GM23248 (cell line): ENCODE data around the gene DNAJB8. TPM values are rescaled to one million over a fixed set of nuclear protein-coding genes. Genes with fewer than 3 reads are reported as not detected.

ENCODE experiments used
- DNase-seq: peaks from one replicate; pipeline ENCODE4 v3.0.0-alpha.2; 2015
- H2AFZ ChIP-seq: fragments of 200-600 bp; sonication (generic); 2 replicates; pipeline ENCODE4 v1.6.1; 2016; ENCODE audit warnings: antibody characterized with exemption
- H3F3A ChIP-seq: fragments of 200-600 bp; sonication (generic); 2 replicates; pipeline ENCODE4 v1.6.1; 2016; ENCODE audit warnings: mild to moderate bottlenecking, antibody characterized with exemption, mixed run types; ENCODE audit not compliant: insufficient read depth
- H3K27ac ChIP-seq: fragments of 200-600 bp; sonication (generic); 2 replicates; pipeline ENCODE4 v1.5.1; 2016; ENCODE audit warnings: mild to moderate bottlenecking
- H3K27me3 ChIP-seq: fragments of 200-600 bp; sonication (generic); replicated peaks from 2 replicates; pipeline ENCODE4 v1.6.1; 2016; ENCODE audit warnings: mild to moderate bottlenecking; ENCODE audit not compliant: insufficient read depth
- H3K36me3 ChIP-seq: fragments of 200-600 bp; sonication (generic); 2 replicates; pipeline ENCODE4 v1.6.1; 2016; ENCODE audit warnings: low read depth, mild to moderate bottlenecking
- H3K4me1 ChIP-seq: fragments of 200-600 bp; sonication (generic); 2 replicates; pipeline ENCODE4 v1.6.1; 2016; ENCODE audit warnings: mild to moderate bottlenecking; ENCODE audit not compliant: insufficient read depth
- H3K4me2 ChIP-seq: fragments of 200-600 bp; sonication (generic); one replicate; pipeline ENCODE4 v1.6.1; 2016; ENCODE audit warnings: mild to moderate bottlenecking; ENCODE audit not compliant: unreplicated experiment
- H3K4me3 ChIP-seq: fragments of 200-600 bp; sonication (generic); 2 replicates; pipeline ENCODE4 v1.5.1; 2016; ENCODE audit warnings: mild to moderate bottlenecking
- H3K79me2 ChIP-seq: fragments of 200-600 bp; sonication (generic); 2 replicates; pipeline ENCODE4 v1.6.1; 2016; ENCODE audit warnings: mild to moderate bottlenecking; ENCODE audit not compliant: insufficient read depth
- H3K9ac ChIP-seq: fragments of 200-600 bp; sonication (generic); 2 replicates; pipeline ENCODE4 v1.6.1; 2016; ENCODE audit warnings: mild to moderate bottlenecking
- H3K9me2 ChIP-seq: fragments of 200-600 bp; sonication (generic); 2 replicates; pipeline ENCODE4 v1.6.1; 2016; ENCODE audit warnings: mixed run types, mild to moderate bottlenecking, moderate library complexity; ENCODE audit not compliant: insufficient read depth
- H3K9me3 ChIP-seq: fragments of 200-600 bp; sonication (generic); one replicate; pipeline ENCODE4 v1.6.1; 2017; ENCODE audit warnings: low read depth
- H4K20me1 ChIP-seq: fragments of 200-600 bp; sonication (generic); 2 replicates; pipeline ENCODE4 v1.6.0; 2016; ENCODE audit not compliant: insufficient read depth
- EZH2 ChIP-seq: fragments of 200-600 bp; sonication (generic); IDR thresholded peaks from 2 replicates; pipeline ENCODE4 v1.6.1; 2018; ENCODE audit warnings: antibody characterized with exemption, mild to moderate bottlenecking; ENCODE audit not compliant: insufficient read depth, poor library complexity, severe bottlenecking
- EZH2phosphoT487 ChIP-seq: fragments of 200-600 bp; sonication (generic); IDR thresholded peaks from 2 replicates; pipeline ENCODE4 v1.6.1; 2018; ENCODE audit warnings: antibody characterized with exemption, moderate library complexity, mild to moderate bottlenecking, low read depth; ENCODE audit not compliant: insufficient read depth
- WGBS, 2 experiments: methylation state at CpG; one replicate each; pipeline ENCODE4 v1.1.6; 2015 to 2017; ENCODE audit warnings: low lambda C conversion rate in 2 of 2, low coverage in 1 of 2; ENCODE audit errors: missing lambda C conversion rate in 2 of 2; 5-methylcytosine and 5-hydroxymethylcytosine counted together
- in situ Hi-C: fragments of 300-500 bp; cut with MboI; formaldehyde crosslinking; loops from 2 replicates; pipeline ENCODE4 v1.15.0; 2020
- polyA plus RNA-seq: library from polyadenylated mRNA; unstranded; fragments of >200 nt; fragmentation: Nextera tagmentation; extraction: Ambion mirVana; gene quantifications from 2 replicates; pipeline ENCODE4 v1.2.1, GENCODE V29; 2016
- total RNA-seq: library from RNA; depleted of rRNA; stranded (reverse); fragments of >200 nt; shearing (Covaris generic); gene quantifications from 2 replicates; pipeline ENCODE4 v1.2.3, GENCODE V29; 2014

DNAJB8 gene
- total and polyA plus RNA-seq, 2 experiments from 2014 or later, result not detected

DNA sequence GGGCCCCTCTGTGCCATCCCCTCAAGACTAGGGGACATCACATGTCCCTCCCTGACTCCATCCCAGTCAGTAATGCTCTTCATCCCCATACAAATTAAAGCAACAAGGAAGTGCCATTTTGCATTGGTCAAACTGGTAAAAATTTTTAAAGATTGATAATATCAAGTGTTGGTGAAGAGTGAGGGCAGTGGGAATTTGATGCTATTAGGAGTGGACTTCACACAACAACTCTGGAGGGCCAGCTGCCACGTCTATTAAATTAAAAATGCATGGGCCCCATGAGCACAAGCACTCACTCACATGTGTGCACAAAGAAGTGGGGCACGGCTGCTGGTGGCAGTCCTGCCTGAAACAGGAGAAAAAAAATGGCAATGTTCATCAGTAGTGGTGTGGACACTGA, 47.8 kb downstream of the DNAJB8 start:
- no peak overlapping the region for H2AFZ ChIP-seq
- no peaks in the 10 kb centered on the region for H3K27me3 ChIP-seq
- H3K9me2 ChIP-seq, result no peaks in the 10 kb centered on the region
- peaks cover 10% of the 10 kb centered on the region for H3K4me1 ChIP-seq
- no peaks in the 10 kb centered on the region for H4K20me1 ChIP-seq
- no peaks in the 10 kb centered on the region for H3K9me3 ChIP-seq
- no peaks in the 10 kb centered on the region for H3K79me2 ChIP-seq
- H3K4me2 ChIP-seq, result no peak overlapping the region
- TF ChIP-seq EZH2 (no peak), EZH2phosphoT487 (no peak)
- no peak overlapping the region for H3K9ac ChIP-seq
- 62 to 80% methylated on average over 2 of the region's 2 CpGs for WGBS, 2 experiments
- H3K27ac ChIP-seq, result no peak overlapping the region
- no peaks in the 10 kb centered on the region for H3F3A ChIP-seq
- no peak for DNase-seq
- H3K36me3 ChIP-seq, result no peaks in the 10 kb centered on the region
- no peak overlapping the region for H3K4me3 ChIP-seq
- in situ Hi-C loops, result no loop called here

DNA sequence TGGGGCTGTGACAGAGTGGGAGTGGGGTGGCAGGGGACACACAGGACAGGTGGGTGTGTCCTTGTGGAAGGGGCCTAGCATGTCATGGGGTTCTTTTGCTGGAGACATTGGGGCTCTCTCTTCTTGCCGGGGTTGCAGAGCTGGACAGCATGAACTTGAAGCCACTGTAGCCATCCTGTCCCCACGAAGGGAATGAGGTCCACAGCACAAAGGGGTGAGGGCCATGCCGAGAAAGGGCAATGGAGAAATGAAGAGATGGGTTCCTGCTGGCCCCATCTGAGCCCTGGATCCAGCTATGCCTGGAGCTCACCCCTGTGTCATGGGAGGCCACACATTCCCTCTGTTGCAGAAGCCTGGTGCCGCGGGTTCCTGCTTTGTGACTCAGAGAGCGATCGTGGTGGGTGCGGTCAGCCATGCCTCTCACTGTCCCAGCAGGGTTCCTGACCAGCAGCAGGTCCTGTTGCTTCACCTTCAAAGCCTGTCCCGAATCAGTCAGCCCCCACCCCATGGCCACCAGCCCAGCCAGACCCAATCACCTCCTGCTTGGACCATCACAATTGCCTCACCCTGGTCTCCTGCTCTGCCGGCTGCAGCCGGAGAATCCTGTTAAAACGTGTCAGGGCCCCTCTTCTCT, 50.0 kb downstream of the DNAJB8 start:
- DNase-seq, result peak; percentile 95
- no peaks in the 10 kb centered on the region for H4K20me1 ChIP-seq
- no peaks in the 10 kb centered on the region for H3K9me2 ChIP-seq
- H3K27me3 ChIP-seq, result no peaks in the 10 kb centered on the region
- H3K27ac ChIP-seq, result no peak overlapping the region
- no peaks in the 10 kb centered on the region for H3K9me3 ChIP-seq
- H3K4me2 ChIP-seq, result no peak overlapping the region
- no peak overlapping the region for H2AFZ ChIP-seq
- H3K9ac ChIP-seq, result no peak overlapping the region
- WGBS, 2 experiments, result 43 to 54% methylated on average over 12 of the region's 12 CpGs
- no peaks in the 10 kb centered on the region for H3K36me3 ChIP-seq
- no peak overlapping the region for H3K4me3 ChIP-seq
- H3K4me1 ChIP-seq, result peaks cover 10% of the 10 kb centered on the region
- H3K79me2 ChIP-seq, result no peaks in the 10 kb centered on the region
- TF ChIP-seq EZH2, result no peak
- 0 out of 2 replicates have a peak, but pooled peaks have one; percentile 26 for TF ChIP-seq EZH2phosphoT487
- no peaks in the 10 kb centered on the region for H3F3A ChIP-seq
- in situ Hi-C loops, result no loop called here

GRCh38 chr3:128415773-128416577, 50.7 kb downstream of the DNAJB8 start:
- H3K4me3 ChIP-seq, result no peak overlapping the region
- in situ Hi-C loops, result no loop called here
- H3F3A ChIP-seq, result no peaks in the 10 kb centered on the region
- H3K9me2 ChIP-seq, result no peaks in the 10 kb centered on the region
- DNase-seq, result no peak
- no peak overlapping the region for H3K9ac ChIP-seq
- TF ChIP-seq EZH2 (no peak), EZH2phosphoT487 (no peak)
- H3K79me2 ChIP-seq, result no peaks in the 10 kb centered on the region
- 79 to 85% methylated on average over 19 of the region's 19 CpGs for WGBS, 2 experiments
- no peak overlapping the region for H2AFZ ChIP-seq
- H3K4me2 ChIP-seq, result no peak overlapping the region
- no peaks in the 10 kb centered on the region for H3K36me3 ChIP-seq
- H3K27ac ChIP-seq, result no peak overlapping the region
- no peaks in the 10 kb centered on the region for H4K20me1 ChIP-seq
- peaks cover 10% of the 10 kb centered on the region for H3K4me1 ChIP-seq
- no peaks in the 10 kb centered on the region for H3K9me3 ChIP-seq
- no peaks in the 10 kb centered on the region for H3K27me3 ChIP-seq

DNA sequence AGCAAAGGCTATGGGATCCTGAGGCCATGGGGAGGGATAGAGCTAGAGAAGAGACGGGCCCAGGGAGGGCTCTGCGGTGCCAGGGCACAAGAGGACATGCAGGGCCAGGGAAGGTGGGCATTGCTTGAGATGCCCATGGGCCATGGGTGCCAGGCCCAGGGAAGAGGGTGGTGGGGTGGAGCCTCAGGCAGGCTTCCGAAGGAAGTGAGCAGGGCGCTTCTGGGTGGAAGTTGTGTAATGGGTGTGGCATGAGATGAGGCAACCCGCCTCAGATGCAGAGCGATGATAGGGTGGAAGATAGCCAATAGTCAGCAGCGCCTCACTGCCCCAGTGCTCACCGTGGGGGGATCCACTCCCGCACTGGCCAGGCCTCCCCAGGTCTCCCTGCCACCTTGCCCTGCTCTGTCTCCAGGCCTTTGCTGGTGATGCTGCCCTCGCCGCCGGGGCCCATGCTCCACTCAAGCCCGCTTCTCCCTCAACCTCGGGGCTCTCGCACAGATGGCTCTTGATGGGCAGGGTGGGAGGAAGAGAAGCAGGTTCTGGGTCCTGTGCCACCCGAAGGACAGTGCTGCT, 51.4 kb downstream of the DNAJB8 start:
- Histone ChIP-seq H3K36me3 (no peaks in the 10 kb centered on the region), H3K27ac (no peak overlapping the region), H3K27me3 (no peaks in the 10 kb centered on the region), H3K4me1 (peaks cover 10% of the 10 kb centered on the region), H3K4me2 (no peak overlapping the region), H3K9ac (no peak overlapping the region), H2AFZ (no peak overlapping the region), H3F3A (no peaks in the 10 kb centered on the region), H4K20me1 (no peaks in the 10 kb centered on the region), H3K79me2 (no peaks in the 10 kb centered on the region), H3K9me2 (no peaks in the 10 kb centered on the region), H3K4me3 (no peak overlapping the region), H3K9me3 (no peaks in the 10 kb centered on the region)
- 96 to 98% methylated on average over 13 to 16 of the region's 16 CpGs for WGBS, 2 experiments
- no peak for TF ChIP-seq EZH2phosphoT487
- no peak for TF ChIP-seq EZH2
- no peak for DNase-seq
- in situ Hi-C loops, result no loop called here
